Measurements from ENCODE around the gene TRAPPC2L. TPM values are rescaled to one million over a fixed set of nuclear protein-coding genes. Genes with fewer than 3 reads are reported as not detected.

TRAPPC2L gene
- total RNA-seq, 3 donors from 2014 or later = 32.1 to 37.8 (median 34.4) TPM

DNA sequence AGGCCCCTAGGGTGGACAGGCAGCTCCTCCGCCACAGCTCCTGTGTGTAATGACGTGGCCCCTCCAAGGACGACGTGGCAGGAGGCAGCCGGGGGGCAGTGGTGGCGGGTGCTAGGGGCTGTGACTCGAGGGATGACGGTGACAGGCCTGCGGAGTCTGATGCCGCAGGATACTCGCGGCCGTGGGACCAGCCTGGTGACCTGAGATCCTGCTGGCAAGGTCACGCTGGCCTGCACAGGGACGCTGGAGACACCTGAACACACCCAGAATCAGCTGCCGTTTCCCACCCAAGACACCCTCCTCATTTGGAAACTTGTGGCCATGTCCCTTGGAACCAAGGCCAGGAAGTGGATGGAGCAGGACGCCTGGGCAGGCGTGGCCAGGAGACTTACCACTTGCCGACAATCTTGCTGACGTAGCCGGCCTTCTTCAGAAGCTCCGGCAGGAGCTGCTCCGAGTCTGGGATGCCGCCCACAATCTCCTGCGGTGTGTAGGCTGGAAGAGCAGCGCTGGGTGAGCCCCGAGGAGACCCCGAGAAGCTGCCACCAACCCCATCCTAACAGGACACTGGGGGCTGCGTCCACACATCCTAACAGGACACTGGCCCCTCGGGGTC is 16.2 kb upstream of the TRAPPC2L start:
- DNase-seq (ENCODE audit: low spot score in 2 of 2) = no peak
- no peaks in the 10 kb centered on the region for H3K27me3 ChIP-seq
- H3K9me3 ChIP-seq = no peaks in the 10 kb centered on the region
- peaks cover 5% of the 10 kb centered on the region for H3K36me3 ChIP-seq
- no peak overlapping the region for H3K4me3 ChIP-seq
- H3K27ac ChIP-seq = no peak overlapping the region
- TF ChIP-seq POLR2A (IDR thresholded peaks at IDR 0.05) (no peak), POLR2AphosphoS5 (IDR thresholded peaks at IDR 0.05) (no peak), CTCF (IDR thresholded peaks at IDR 0.05) (no peak)
- H3K4me1 ChIP-seq = no peaks in the 10 kb centered on the region
- intact Hi-C loops (cut with DNase I; ENCODE audit: low total_unique reads) = loop anchor here (1.0 kb wide), 1 partner anchor 46 kb away; no protein-coding TSS in a partner anchor

GRCh38 chr16:88841521-88842307 is 15.2 kb upstream of the TRAPPC2L start:
- DNase-seq (ENCODE audit: low spot score in 2 of 2) = no peak
- Histone ChIP-seq H3K36me3 (peaks cover 5% of the 10 kb centered on the region), H3K27ac (no peak overlapping the region), H3K4me1 (no peaks in the 10 kb centered on the region), H3K4me3 (no peak overlapping the region), H3K27me3 (no peaks in the 10 kb centered on the region), H3K9me3 (no peaks in the 10 kb centered on the region)
- no peak for TF ChIP-seq CTCF (IDR thresholded peaks at IDR 0.05)
- TF ChIP-seq POLR2A (IDR thresholded peaks at IDR 0.05) = no peak
- no peak for TF ChIP-seq POLR2AphosphoS5 (IDR thresholded peaks at IDR 0.05)
- intact Hi-C loops (cut with DNase I; ENCODE audit: low total_unique reads) = loop anchor here (1.0 kb wide), 1 partner anchor 45 kb away; no protein-coding TSS in a partner anchor

DNA sequence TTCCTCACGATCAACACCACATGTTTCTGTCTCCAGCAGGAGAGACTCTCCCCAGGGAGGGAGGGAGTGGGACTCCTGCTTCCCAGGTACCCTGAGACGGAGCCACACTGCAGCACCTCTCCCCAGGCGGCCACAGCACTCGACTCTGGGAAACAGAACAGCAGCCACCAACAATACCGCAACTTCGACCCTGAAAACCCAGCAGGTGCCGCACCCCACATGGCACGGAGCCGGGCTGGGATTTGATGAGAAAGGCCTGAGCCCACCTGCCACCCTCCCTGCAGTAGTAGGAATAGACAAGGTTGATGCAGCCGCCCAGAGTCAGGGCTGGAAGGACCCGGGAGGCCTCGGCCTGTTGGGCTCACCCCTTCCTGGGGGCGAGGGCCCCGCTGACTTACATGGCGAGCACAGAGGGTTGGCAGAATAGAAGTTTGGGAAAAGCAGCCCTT is 14.6 kb upstream of the TRAPPC2L start:
- no peak for TF ChIP-seq POLR2A (IDR thresholded peaks at IDR 0.05)
- TF ChIP-seq POLR2AphosphoS5 (IDR thresholded peaks at IDR 0.05) = no peak
- TF ChIP-seq CTCF (IDR thresholded peaks at IDR 0.05) = no peak
- intact Hi-C loops (cut with DNase I; ENCODE audit: low total_unique reads) = no loop called here
- no peaks in the 10 kb centered on the region for H3K27me3 ChIP-seq
- no peak overlapping the region for H3K27ac ChIP-seq
- DNase-seq (ENCODE audit: low spot score in 2 of 2) = no peak
- no peaks in the 10 kb centered on the region for H3K9me3 ChIP-seq
- peaks cover 5% of the 10 kb centered on the region for H3K36me3 ChIP-seq
- no peak overlapping the region for H3K4me3 ChIP-seq
- no peaks in the 10 kb centered on the region for H3K4me1 ChIP-seq

DNA sequence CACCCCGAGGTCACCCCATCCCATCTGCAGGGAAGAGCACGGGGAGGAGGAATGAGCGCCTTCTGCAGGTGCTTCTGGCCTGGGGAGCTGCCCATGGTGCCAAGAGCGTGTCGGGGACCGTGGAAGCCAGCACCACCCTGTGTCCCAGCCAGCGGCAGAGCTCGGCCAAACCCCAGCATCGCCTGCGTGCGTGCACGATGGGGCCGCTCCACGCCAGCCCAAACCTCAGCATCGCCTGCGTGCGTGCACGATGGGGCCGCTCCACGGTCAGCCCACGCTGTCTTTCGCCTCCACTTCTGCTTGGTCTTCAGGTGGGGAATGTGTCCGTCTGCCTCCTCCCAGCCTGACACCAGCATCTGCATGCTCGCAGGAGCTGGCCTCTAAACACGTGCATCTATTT is 14.1 kb upstream of the TRAPPC2L start:
- no peak overlapping the region for H3K4me3 ChIP-seq
- H3K27ac ChIP-seq = no peak overlapping the region
- no peaks in the 10 kb centered on the region for H3K4me1 ChIP-seq
- H3K36me3 ChIP-seq = peaks cover 5% of the 10 kb centered on the region
- intact Hi-C loops (cut with DNase I; ENCODE audit: low total_unique reads) = no loop called here
- H3K27me3 ChIP-seq = no peaks in the 10 kb centered on the region
- no peak for TF ChIP-seq CTCF (IDR thresholded peaks at IDR 0.05)
- no peak for TF ChIP-seq POLR2A (IDR thresholded peaks at IDR 0.05)
- no peak for TF ChIP-seq POLR2AphosphoS5 (IDR thresholded peaks at IDR 0.05)
- no peaks in the 10 kb centered on the region for H3K9me3 ChIP-seq
- DNase-seq (ENCODE audit: low spot score in 2 of 2) = no peak

DNA sequence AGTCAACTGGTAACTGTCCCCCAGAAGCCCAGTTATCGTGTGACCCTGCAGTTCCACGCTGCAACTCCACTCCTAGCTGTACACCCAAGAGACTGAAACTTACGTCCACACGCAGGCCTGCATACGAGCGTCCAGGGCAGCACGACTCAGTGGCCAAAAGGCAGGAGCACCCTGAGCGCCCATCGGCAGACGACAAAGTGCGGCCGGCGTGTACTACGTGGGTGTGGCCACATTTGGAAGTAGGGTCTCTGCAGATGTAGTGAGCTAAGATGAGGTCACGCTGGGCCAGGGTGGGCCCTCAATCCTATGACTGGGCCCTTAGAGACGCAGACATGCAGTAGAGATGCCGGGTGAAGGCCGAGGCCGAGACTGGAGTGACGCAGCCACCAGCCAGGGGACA is 13.7 kb upstream of the TRAPPC2L start:
- TF ChIP-seq POLR2AphosphoS5 (IDR thresholded peaks at IDR 0.05) (no peak), POLR2A (IDR thresholded peaks at IDR 0.05) (no peak), CTCF (IDR thresholded peaks at IDR 0.05) (no peak)

More for the DNA sequence above, 13.7 kb upstream of the TRAPPC2L start:
- H3K27ac ChIP-seq = no peak overlapping the region
- peaks cover 5% of the 10 kb centered on the region for H3K36me3 ChIP-seq
- no peaks in the 10 kb centered on the region for H3K4me1 ChIP-seq
- H3K27me3 ChIP-seq = no peaks in the 10 kb centered on the region
- no peak for DNase-seq (ENCODE audit: low spot score in 2 of 2)
- intact Hi-C loops (cut with DNase I; ENCODE audit: low total_unique reads) = no loop called here
- H3K9me3 ChIP-seq = no peaks in the 10 kb centered on the region
- no peak overlapping the region for H3K4me3 ChIP-seq
